ENCODE measurements around the gene GALNT14. TPM values are rescaled to one million over a fixed set of nuclear protein-coding genes. Genes with fewer than 3 reads are reported as not detected.

GALNT14 gene
- total RNA-seq, 4 donors from 2014 or later = 1.00 TPM; not detected in 3

- Histone ChIP-seq H3K9me3 (no peaks in the 10 kb centered on the region), H3K4me3 (no peak overlapping the region), H3K36me3 (no peaks in the 10 kb centered on the region), H3K4me1 (no peaks in the 10 kb centered on the region), H3K27me3 (no peaks in the 10 kb centered on the region), H3K27ac (no peak overlapping the region)
- in situ Hi-C loops (cut with MboI; ENCODE audit: low pct_ligation_motif_present in 1 of 4, low pct_unique_long_range_greater_than_20kb in 1 of 4, low sequenced_read_pairs in 3 of 4) (no loop called here), intact Hi-C loops (cut with DNase I; ENCODE audit: low total_unique reads) (no loop called here)
- no peak for DNase-seq
- TF ChIP-seq POLR2A (IDR thresholded peaks at IDR 0.05) = no peak
- TF ChIP-seq CTCF (IDR thresholded peaks at IDR 0.05) = no peak
- no peak for TF ChIP-seq EP300 (IDR thresholded peaks at IDR 0.05; ENCODE audit: low read depth)
- no peak for TF ChIP-seq POLR2AphosphoS5 (IDR thresholded peaks at IDR 0.05)
- WGBS, 2 donors (ENCODE audit: low coverage in 1 of 2) = 91% methylated on average over 5 to 8 of the region's 8 CpGs
These were observed 28.5 kb downstream of the GALNT14 start for GRCh38 chr2:31109633-31110192.

GRCh38 chr2:31108561-31109286 lies 29.5 kb downstream of the GALNT14 start:
- no peaks in the 10 kb centered on the region for H3K27me3 ChIP-seq
- intact Hi-C loops (cut with DNase I; ENCODE audit: low total_unique reads) (no loop called here), in situ Hi-C loops (cut with MboI; ENCODE audit: low pct_ligation_motif_present in 1 of 4, low pct_unique_long_range_greater_than_20kb in 1 of 4, low sequenced_read_pairs in 3 of 4) (no loop called here)
- H3K4me3 ChIP-seq = no peak overlapping the region
- TF ChIP-seq POLR2AphosphoS5 (IDR thresholded peaks at IDR 0.05) (no peak), POLR2A (IDR thresholded peaks at IDR 0.05) (no peak), CTCF (IDR thresholded peaks at IDR 0.05) (no peak), EP300 (IDR thresholded peaks at IDR 0.05; ENCODE audit: low read depth) (no peak)
- no peaks in the 10 kb centered on the region for H3K36me3 ChIP-seq
- H3K9me3 ChIP-seq = no peaks in the 10 kb centered on the region
- no peak for DNase-seq
- 83 to 100% methylated on average over 2 to 3 of the region's 3 CpGs for WGBS, 2 donors (ENCODE audit: low coverage in 1 of 2)
- no peak overlapping the region for H3K27ac ChIP-seq
- H3K4me1 ChIP-seq = no peaks in the 10 kb centered on the region

- DNase-seq = no peak
- no peak overlapping the region for H3K27ac ChIP-seq
- H3K9me3 ChIP-seq = no peaks in the 10 kb centered on the region
- no peaks in the 10 kb centered on the region for H3K4me1 ChIP-seq
- H3K4me3 ChIP-seq = no peak overlapping the region
- no peaks in the 10 kb centered on the region for H3K36me3 ChIP-seq
- in situ Hi-C loops (cut with MboI; ENCODE audit: low pct_ligation_motif_present in 1 of 4, low pct_unique_long_range_greater_than_20kb in 1 of 4, low sequenced_read_pairs in 3 of 4) (no loop called here), intact Hi-C loops (cut with DNase I; ENCODE audit: low total_unique reads) (no loop called here)
- no peaks in the 10 kb centered on the region for H3K27me3 ChIP-seq
- WGBS, 2 donors (ENCODE audit: low coverage in 1 of 2) = 36 to 55% methylated on average over 4 to 5 of the region's 5 CpGs
- TF ChIP-seq POLR2AphosphoS5 (IDR thresholded peaks at IDR 0.05) (no peak), POLR2A (IDR thresholded peaks at IDR 0.05) (no peak), EP300 (IDR thresholded peaks at IDR 0.05; ENCODE audit: low read depth) (no peak)
These were observed 30.5 kb downstream of the GALNT14 start for GRCh38 chr2:31107591-31108300.

- in situ Hi-C loops (cut with MboI; ENCODE audit: low pct_ligation_motif_present in 1 of 4, low pct_unique_long_range_greater_than_20kb in 1 of 4, low sequenced_read_pairs in 3 of 4) (no loop called here), intact Hi-C loops (cut with DNase I; ENCODE audit: low total_unique reads) (no loop called here)
- Histone ChIP-seq H3K27ac (no peak overlapping the region), H3K27me3 (no peaks in the 10 kb centered on the region), H3K4me3 (no peak overlapping the region), H3K36me3 (no peaks in the 10 kb centered on the region), H3K9me3 (no peaks in the 10 kb centered on the region), H3K4me1 (no peaks in the 10 kb centered on the region)
- WGBS, 2 donors (ENCODE audit: low coverage in 1 of 2) = 58% methylated on average over 2 of the region's 2 CpGs; no CpG with 5 or more reads in 1 of the 2 donors
- TF ChIP-seq POLR2AphosphoS5 (IDR thresholded peaks at IDR 0.05) (no peak), EP300 (IDR thresholded peaks at IDR 0.05; ENCODE audit: low read depth) (no peak), CTCF (IDR thresholded peaks at IDR 0.05) (no peak), POLR2A (IDR thresholded peaks at IDR 0.05) (no peak)
- no peak for DNase-seq
These were observed 36.5 kb downstream of the GALNT14 start for GRCh38 chr2:31101701-31102100.

Data from transverse colon (tissue), 4 donors.